HG03060 (cell line): ENCODE results near the gene KRT17.
"Not testable (repeated sequence)": the region's sequence is repeated elsewhere in the genome, so short reads cannot be mapped to it uniquely, and the experiment has no call there.

Experiments used
- ATAC-seq: cut with Tn5 transposase; IDR thresholded peaks from one replicate; pipeline ENCODE4 v1.9.1; 2021; ENCODE audit warnings: low read depth, moderate number of reproducible peaks; ENCODE audit not compliant: unreplicated experiment

Gene KRT17

GRCh38 chr17:41606930-41607329 is 17.4 kb downstream of the KRT17 start:
- not testable (repeated sequence) for ATAC-seq

DNA sequence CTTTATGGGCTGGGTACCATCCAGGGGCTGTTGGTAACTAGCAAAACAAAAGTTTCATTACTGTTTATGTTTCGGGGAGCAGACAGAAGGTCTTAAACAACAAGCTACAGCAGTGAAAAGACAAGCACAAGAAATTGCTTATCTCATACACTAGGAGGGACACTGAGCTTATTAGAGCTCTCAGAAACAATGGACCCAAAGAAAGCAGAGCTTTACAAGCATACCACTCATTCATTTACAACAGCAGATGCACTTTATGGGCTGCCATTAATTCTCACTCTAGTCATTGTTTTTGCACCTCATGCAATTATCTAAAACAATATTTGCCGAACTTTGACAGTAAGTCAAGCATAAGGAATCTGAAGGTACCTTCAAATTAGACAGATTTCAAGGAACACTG is 21.9 kb downstream of the KRT17 start:
- no peak for ATAC-seq

DNA sequence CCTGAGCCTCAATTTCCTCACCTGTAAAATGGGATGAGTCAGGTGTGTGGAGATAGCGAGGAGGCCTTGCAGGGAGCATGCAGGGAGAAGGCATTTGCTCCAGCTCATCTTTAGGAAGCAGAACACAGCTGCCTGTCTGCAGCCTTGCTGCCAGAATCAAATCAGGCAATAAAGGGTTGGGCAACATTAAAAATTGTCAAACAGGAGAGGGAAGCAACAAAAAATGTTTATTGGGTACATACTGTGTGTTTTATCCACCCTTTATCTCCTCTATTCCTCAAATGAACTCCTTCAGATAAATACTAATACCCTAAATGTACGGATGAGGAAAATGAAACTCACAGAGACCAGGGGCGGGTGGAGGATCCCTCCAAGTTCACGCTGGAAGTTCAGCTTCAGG is 24.1 kb downstream of the KRT17 start:
- no peak for ATAC-seq

- no peak for ATAC-seq
Measured at GRCh38 chr17:41599680-41600079, 24.7 kb downstream of the KRT17 start.

- ATAC-seq = no peak
Measured at GRCh38 chr17:41595585-41595984, 28.8 kb downstream of the KRT17 start.

- no peak for ATAC-seq
Measured at GRCh38 chr17:41594363-41594915, 29.9 kb downstream of the KRT17 start.

DNA sequence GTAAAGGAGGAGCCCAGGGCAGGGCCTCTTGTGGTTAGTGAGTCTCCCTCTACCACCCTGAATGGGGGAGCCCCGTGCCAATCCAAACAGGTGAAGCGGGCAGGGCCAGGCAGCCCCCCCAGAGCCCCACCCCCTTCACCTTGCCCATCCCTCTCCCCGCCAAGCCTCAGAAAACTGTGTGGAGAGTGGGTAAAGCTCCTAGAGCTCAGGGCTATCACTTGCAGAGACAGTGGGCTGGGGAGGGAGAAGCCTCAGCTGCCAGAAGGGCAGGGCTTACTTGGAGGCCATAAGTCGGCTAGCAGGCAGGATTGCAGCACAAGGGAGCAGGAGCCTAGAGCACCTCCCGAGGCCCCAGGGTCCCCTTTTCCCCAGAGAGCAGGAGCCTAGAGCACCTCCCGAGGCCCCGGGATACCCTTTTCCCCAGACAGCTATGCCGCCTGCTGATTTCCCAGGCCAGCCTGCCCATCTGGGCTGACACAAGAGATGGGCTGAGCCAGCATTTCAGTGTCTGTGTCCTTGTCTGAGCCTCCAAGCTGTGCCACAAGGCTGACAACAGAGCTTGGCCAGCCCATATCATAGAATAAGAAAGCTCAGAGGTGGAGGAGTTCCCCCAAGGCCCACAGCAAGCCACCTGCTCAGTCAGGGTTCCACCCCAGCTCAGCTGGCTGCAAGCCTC is 30.9 kb downstream of the KRT17 start:
- no peak for ATAC-seq

GRCh38 chr17:41592601-41593305 is 31.6 kb downstream of the KRT17 start:
- no peak for ATAC-seq

DNA sequence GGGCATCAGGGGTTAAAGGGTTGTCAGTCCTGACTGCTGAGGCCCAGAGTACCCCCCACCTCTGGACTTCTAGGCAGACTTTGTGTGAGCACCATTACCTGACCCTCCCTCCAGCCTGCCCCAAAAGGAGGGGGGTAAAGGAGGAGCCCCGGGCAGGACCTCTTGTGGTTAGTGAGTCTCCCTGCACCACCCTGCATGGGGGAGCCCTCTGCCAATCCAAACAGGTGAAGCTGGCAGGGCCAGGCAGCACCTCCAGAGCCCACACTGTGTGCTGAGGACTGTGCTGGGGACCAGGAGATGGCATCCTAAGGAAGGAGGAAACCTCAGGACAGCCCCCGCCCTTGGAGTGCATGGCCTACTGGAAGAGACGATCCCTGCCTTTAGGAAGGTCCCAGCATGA is 35.1 kb downstream of the KRT17 start:
- ATAC-seq = no peak

DNA sequence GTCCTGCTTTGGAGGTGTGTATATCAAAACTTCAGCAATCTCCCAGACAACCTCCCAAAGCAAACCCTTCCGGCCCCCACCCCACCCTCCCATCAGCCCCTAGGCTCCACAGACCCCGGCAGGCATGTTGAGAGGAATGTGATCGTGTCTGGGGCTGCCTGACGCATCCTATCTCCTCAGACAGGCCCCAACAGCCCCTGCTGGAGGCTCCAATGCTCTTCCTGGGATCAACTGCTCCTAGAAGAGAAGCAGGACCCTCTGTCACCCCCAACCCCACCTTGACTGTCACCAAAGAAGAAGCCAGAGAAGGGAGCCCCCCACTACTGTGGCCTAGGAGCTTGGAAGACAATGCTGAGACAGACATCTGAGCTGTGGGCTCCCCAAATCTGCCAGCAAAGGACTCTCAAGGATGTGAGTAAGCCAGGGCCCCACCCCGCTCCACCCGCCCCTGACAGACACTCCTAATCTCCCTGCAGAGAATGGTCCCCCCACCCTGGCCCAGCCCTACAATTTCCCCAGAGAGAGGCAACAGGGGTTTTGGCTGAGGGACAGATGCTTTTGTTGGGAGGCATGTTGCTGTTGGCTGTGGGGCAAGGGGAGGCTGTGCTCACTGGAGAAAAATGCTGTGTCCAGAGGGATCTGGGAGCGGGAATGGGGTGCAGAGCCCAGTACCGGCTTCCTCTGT is 36.1 kb downstream of the KRT17 start:
- no peak for ATAC-seq

DNA sequence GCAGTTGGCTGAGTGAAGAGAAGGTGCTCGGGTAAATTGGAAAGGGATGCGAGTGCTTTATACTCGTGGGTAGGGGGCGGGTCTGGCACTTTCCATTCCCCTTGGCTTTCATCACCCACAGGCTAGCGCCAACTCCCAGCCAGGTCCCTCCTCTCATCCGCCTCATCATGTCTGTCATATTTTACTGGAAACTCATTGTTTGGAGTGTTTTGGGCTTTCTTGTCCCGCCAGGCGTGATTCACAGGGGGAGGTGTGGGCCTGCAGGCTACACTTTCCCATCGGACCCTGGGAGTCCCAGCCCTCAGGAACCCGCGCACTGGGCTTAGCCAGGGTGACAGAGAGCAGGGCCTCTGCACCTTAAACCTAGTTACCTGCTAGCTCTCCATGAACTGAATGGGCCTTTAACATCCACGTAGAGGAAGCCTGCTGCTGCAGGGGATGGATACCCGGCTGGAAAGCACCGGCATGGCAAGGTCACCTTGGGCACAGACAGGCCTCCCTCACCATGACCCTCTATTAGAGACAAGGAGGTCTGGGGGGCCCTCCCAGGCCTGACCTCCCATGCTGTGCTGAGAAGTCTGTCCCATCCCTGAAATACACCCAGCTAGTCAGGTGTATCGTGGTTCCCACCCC is 37.4 kb downstream of the KRT17 start, which contains the start of gene KRT14:
KRT14 (minus strand) TSS at position 33 of the 633 bp plus-strand sequence. CDS start 61 bp downstream, outside the sequence.
- no peak for ATAC-seq

- no peak for ATAC-seq
Measured at GRCh38 chr17:41585301-41586056, 38.9 kb downstream of the KRT17 start.

GRCh38 chr17:41584331-41584927 is 39.9 kb downstream of the KRT17 start:
- not testable (repeated sequence) for ATAC-seq

- ATAC-seq = no peak
Measured at GRCh38 chr17:41583137-41584127, 40.9 kb downstream of the KRT17 start.

DNA sequence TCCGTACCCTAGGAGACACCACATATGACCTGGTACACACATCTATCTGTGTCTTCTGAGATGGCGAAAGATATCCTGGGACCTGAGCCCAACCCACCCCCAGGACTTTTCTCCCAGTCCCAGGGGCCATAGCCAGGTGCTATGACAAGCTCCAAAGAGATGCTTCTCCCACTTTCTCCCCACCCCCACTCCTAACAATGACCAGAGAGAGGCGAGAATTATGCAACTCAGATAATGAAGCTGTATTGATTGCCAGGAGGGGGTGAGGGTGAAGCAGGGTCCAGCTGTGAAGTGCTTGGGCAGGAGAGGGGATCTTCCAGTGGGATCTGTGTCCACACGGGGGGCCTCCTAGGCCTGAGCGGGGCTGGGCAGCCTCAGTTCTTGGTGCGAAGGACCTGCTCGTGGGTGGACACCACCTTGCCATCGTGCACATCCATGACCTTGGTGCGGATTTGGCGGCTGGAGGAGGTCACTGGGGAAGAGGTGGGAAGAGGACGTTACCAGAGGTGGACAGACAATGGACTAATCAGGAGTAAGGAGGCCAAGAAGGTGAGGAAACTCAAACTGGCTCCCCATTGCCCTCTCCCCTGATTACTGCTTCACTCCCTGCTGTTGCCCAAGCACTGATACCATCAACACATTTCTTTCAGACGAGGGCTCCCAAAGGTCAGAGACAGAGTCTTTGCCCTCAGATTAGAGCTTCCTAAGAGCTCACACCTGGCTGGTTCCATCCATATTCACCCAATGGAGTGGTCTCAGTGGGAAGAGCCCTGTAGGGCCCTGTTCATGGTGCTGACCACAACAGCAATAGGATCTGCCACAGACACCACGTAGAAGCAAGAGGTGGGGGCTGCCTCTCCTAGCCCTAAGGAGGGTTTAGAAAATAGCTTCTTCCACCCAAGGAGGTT is 42.1 kb downstream of the KRT17 start:
- ATAC-seq = not testable (repeated sequence)

DNA sequence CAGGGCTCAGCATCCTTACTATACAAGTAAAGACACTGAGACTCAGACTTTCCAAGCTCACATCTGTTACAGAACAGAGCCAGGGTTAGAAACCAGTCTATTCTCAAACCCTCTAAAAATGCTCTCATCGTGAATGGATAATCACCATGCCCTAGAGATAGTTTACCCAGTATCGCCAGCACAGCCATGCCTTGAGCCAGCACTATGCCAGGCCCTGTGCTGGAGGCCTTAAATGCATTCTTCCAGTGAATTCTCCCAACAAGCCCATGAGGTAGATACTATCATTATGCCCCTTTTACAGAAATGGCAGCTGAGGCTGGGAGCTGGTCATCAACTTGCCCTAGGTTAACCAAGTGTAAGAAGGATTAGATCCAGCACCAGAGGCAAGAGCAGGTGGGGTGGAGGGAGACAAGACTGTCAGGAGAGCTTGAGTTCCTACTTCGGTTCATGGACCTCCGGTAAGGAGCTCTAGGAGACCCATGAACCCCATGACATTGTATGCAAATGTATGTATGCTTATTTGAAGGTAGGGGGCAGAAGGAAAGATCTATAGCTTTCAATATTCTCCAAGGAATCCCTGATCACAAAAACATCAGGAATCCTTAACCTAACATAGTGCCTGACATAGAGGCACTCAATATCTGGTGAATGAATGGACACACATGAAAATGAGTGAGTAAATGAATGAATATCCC is 42.9 kb downstream of the KRT17 start:
- no peak for ATAC-seq
